Activated T-cell treated with anti-CD3 and anti-CD28 coated beads for 24 hours (primary cell): ENCODE results near the gene ITGA1.
A peak's percentile ranks its signal among the peaks of the same experiment; 100 is the strongest.

Experiments
- DNase-seq: peaks from one replicate; pipeline ENCODE4 v3.0.0-alpha.2; 2020; ENCODE audit warnings: low read depth

ITGA1 gene

GRCh38 chr5:52897238-52897614, 109.5 kb downstream of the ITGA1 start:
- DNase-seq = no peak

- DNase-seq = no peak
These were observed 111.4 kb downstream of the ITGA1 start for GRCh38 chr5:52898961-52899680.

- DNase-seq = no peak
These were observed 115.4 kb downstream of the ITGA1 start for GRCh38 chr5:52903142-52903541.

- DNase-seq = no peak
These were observed 118.6 kb downstream of the ITGA1 start for GRCh38 chr5:52906343-52906742.

- DNase-seq = no peak
These were observed 119.1 kb downstream of the ITGA1 start for GRCh38 chr5:52906845-52907244.

- no peak for DNase-seq
These were observed 121.5 kb downstream of the ITGA1 start for GRCh38 chr5:52909192-52909591.

GRCh38 chr5:52910071-52910470, 122.4 kb downstream of the ITGA1 start:
- no peak for DNase-seq

GRCh38 chr5:52915176-52915875, 127.6 kb downstream of the ITGA1 start:
- DNase-seq = peak; percentile 29

GRCh38 chr5:52920929-52921328, 133.2 kb downstream of the ITGA1 start:
- DNase-seq = no peak

GRCh38 chr5:52922384-52922783, 134.7 kb downstream of the ITGA1 start:
- DNase-seq = no peak

GRCh38 chr5:52924456-52924855, 136.7 kb downstream of the ITGA1 start:
- no peak for DNase-seq

- DNase-seq = no peak
These were observed 137.3 kb downstream of the ITGA1 start for GRCh38 chr5:52925001-52925400.

GRCh38 chr5:52928689-52929088, 141.0 kb downstream of the ITGA1 start:
- no peak for DNase-seq

- no peak for DNase-seq
These were observed 150.5 kb downstream of the ITGA1 start for GRCh38 chr5:52938226-52938625.

- DNase-seq = no peak
These were observed 155.6 kb downstream of the ITGA1 start for GRCh38 chr5:52943285-52943684.

GRCh38 chr5:52943808-52944207, 156.1 kb downstream of the ITGA1 start:
- no peak for DNase-seq

GRCh38 chr5:52945040-52945439, 157.3 kb downstream of the ITGA1 start:
- no peak for DNase-seq

GRCh38 chr5:52947208-52947607, 159.5 kb downstream of the ITGA1 start:
- DNase-seq = no peak

- DNase-seq = no peak
These were observed 160.1 kb downstream of the ITGA1 start for GRCh38 chr5:52947851-52948250.

GRCh38 chr5:52948418-52949076, 160.8 kb downstream of the ITGA1 start:
- peak; percentile 34 for DNase-seq

- no peak for DNase-seq
These were observed 163.0 kb downstream of the ITGA1 start for GRCh38 chr5:52950686-52951085.

- DNase-seq = no peak
These were observed 164.8 kb downstream of the ITGA1 start for GRCh38 chr5:52952483-52952882.

GRCh38 chr5:52956014-52956413, 168.3 kb downstream of the ITGA1 start:
- DNase-seq = no peak
